Natural killer cell treated with Interleukin-12 subunit alpha and Interleukin-12 subunit beta and Interleukin-15 and Interleukin-18, amount 100 ng/mL, for 72 hours (primary cell): ENCODE results near the gene MAGEB3. TPM values are rescaled to one million over a fixed set of nuclear protein-coding genes. Genes with fewer than 3 reads are reported as not detected.

ENCODE experiments used
- ATAC-seq, 2 donors: fragments of 150-1000 bp; cut with Tn5 transposase in 1 of 2; sonication (Bioruptor Pico), chemical (Tn5 transposase) in 1 of 2; 2 replicates each; pipeline ENCODE4 v1.10.0; 2021
- DNase-seq: peaks from one replicate; pipeline ENCODE4 v3.0.0; 2022; ENCODE audit warnings: low spot score
- H3K27ac Mint-ChIP-seq, 2 donors: 1 replicate in 1 of 2; 2 replicates in 1 of 2; pipeline ENCODE4 v1.8.0; 2022; ENCODE audit warnings: mixed read lengths in 2 of 2, mild to moderate bottlenecking in 1 of 2, moderate library complexity in 1 of 2
- H3K27me3 Mint-ChIP-seq, 2 donors: 1 replicate in 1 of 2; 2 replicates in 1 of 2; pipeline ENCODE4 v1.8.0; 2022; ENCODE audit warnings: mixed read lengths in 2 of 2
- H3K36me3 Mint-ChIP-seq: one replicate; pipeline ENCODE4 v1.8.0; 2022; ENCODE audit warnings: mixed read lengths
- H3K4me1 Mint-ChIP-seq, 2 donors: 1 replicate in 1 of 2; 2 replicates in 1 of 2; pipeline ENCODE4 v1.8.0; 2022; ENCODE audit warnings: low read depth in 2 of 2, mixed read lengths in 2 of 2, mild to moderate bottlenecking in 1 of 2
- H3K4me3 Mint-ChIP-seq: one replicate; pipeline ENCODE4 v1.8.0; 2022; ENCODE audit warnings: mixed read lengths
- H3K9me3 Mint-ChIP-seq: 2 replicates; pipeline ENCODE4 v1.8.0; 2022; ENCODE audit warnings: mixed read lengths
- total RNA-seq, 2 donors: library from RNA; stranded (reverse); gene quantifications; one replicate each; pipeline ENCODE4 v1.2.3, GENCODE V29; 2022

MAGEB3 gene
- total RNA-seq, 2 donors from 2014 or later: not detected

- Mint-ChIP-seq H3K27me3 (no peaks in the 10 kb centered on the region), H3K27ac (no peak within 1 kb of the TSS), H3K4me3 (no peak within 1 kb of the TSS), H3K9me3 (no peaks in the 10 kb centered on the region), H3K36me3 (no peaks in the 10 kb centered on the region), H3K4me1 (no peaks in the 10 kb centered on the region)
- DNase-seq (no peak), ATAC-seq (no peak)
Measured at GRCh38 chrX:30246769-30247489, 16.5 kb downstream of the MAGEB3 start, which contains the start of gene MAGEB1. Gene MAGEB1, plus strand, starts transcription at chrX:30247146. Its CDS starts 3,348 bp downstream, at chrX:30250494.

DNA sequence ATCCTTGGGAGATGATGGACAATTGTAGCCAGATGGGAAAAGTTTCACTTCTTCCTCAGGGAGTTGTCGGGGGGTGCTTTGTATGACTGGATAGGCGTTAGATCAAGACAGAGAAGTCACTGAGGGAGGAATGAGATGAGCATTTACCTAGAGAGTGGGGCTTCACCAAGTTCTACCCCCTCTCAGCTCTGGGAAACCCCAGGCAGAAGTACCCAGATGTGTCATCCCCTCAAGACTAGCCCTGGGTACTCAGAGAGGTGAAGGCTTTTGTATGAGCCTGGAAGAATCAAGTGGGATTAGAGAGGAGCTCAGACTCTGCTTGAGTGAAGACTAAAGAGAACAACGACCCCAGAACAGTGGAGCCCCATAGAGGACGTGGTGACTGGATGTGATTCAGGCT, 18.4 kb downstream of the MAGEB3 start:
- Mint-ChIP-seq H3K27me3 (no peaks in the 10 kb centered on the region), H3K27ac (no peak overlapping the region), H3K4me3 (no peak overlapping the region), H3K36me3 (no peaks in the 10 kb centered on the region), H3K9me3 (no peaks in the 10 kb centered on the region), H3K4me1 (no peaks in the 10 kb centered on the region)
- no peak for DNase-seq
- no peak for ATAC-seq

- Mint-ChIP-seq H3K4me3 (no peak overlapping the region), H3K36me3 (no peaks in the 10 kb centered on the region), H3K9me3 (peaks cover 3% of the 10 kb centered on the region), H3K27me3 (peaks cover 0 to 2% of the 10 kb centered on the region in 2 donors), H3K4me1 (no peaks in the 10 kb centered on the region), H3K27ac (no peak overlapping the region)
- no peak for DNase-seq
- no peak for ATAC-seq
Measured at GRCh38 chrX:30253257-30253656, 22.8 kb downstream of the MAGEB3 start.

GRCh38 chrX:30259927-30260326, 29.5 kb downstream of the MAGEB3 start:
- Mint-ChIP-seq H3K4me3 (no peak overlapping the region), H3K36me3 (no peaks in the 10 kb centered on the region), H3K27ac (no peak overlapping the region), H3K9me3 (peaks cover 6% of the 10 kb centered on the region), H3K27me3 (peaks cover 0 to 3% of the 10 kb centered on the region in 2 donors), H3K4me1 (no peaks in the 10 kb centered on the region)
- DNase-seq (no peak), ATAC-seq (no peak)

- no peak overlapping the region for H3K27ac Mint-ChIP-seq
- H3K9me3 Mint-ChIP-seq: peaks cover 6% of the 10 kb centered on the region
- H3K36me3 Mint-ChIP-seq: no peaks in the 10 kb centered on the region
- peaks cover 0 to 3% of the 10 kb centered on the region in 2 donors for H3K27me3 Mint-ChIP-seq
- no peak overlapping the region for H3K4me3 Mint-ChIP-seq
- no peaks in the 10 kb centered on the region for H3K4me1 Mint-ChIP-seq
- no peak for ATAC-seq
- no peak for DNase-seq
Measured at GRCh38 chrX:30261012-30261411, 30.6 kb downstream of the MAGEB3 start.

DNA sequence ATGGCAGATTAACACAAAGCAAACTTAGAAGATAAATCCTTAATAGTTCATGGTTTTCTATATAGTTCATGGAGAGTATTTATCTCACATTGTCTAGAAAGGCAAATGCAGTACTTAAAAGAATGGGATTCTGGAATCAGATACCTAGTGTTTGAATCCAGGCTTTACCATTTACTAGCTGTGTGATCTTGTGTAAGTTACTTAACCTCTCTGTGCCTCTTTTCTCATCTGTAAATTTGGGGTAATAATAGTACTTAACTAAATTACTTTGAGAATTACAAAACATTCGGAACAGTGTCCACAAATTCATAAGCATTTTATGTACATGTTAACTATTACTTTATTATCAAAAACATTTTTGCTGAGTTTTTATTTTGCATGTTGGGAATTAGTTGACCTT, 32.3 kb downstream of the MAGEB3 start:
- no peak for DNase-seq

GRCh38 chrX:30270639-30271038, 40.2 kb downstream of the MAGEB3 start:
- Mint-ChIP-seq H3K4me1 (no peaks in the 10 kb centered on the region), H3K27ac (no peak overlapping the region), H3K4me3 (no peak overlapping the region), H3K36me3 (no peaks in the 10 kb centered on the region), H3K27me3 (peaks cover 0 to 4% of the 10 kb centered on the region in 2 donors), H3K9me3 (peaks cover 5% of the 10 kb centered on the region)
- DNase-seq: no peak
- no peak for ATAC-seq

More for the DNA sequence above, 32.3 kb downstream of the MAGEB3 start:
- Mint-ChIP-seq H3K9me3 (peaks cover 3% of the 10 kb centered on the region), H3K27me3 (peaks cover 0 to 3% of the 10 kb centered on the region in 2 donors), H3K4me1 (no peaks in the 10 kb centered on the region), H3K27ac (no peak overlapping the region), H3K36me3 (no peaks in the 10 kb centered on the region), H3K4me3 (no peak overlapping the region)
- ATAC-seq: no peak

DNA sequence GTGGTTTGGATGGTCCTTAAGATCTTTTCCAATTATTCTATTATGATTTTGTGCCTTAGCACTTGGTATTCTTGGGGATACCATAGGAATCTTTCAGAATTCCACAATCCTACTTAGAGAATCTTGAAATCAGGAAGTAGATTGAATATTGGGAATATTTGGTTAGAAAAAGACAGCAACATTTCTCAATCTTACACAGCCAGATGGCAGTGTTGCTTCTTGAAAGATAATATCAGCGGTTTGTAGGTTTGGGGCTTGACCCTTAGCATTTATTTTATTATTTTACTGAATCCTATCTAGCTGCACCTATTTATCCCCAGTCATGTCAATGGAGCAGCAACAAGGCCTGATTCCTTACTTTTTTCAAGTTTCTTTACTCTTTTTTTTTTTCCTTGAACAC, 45.0 kb downstream of the MAGEB3 start:
- no peak for ATAC-seq

DNA sequence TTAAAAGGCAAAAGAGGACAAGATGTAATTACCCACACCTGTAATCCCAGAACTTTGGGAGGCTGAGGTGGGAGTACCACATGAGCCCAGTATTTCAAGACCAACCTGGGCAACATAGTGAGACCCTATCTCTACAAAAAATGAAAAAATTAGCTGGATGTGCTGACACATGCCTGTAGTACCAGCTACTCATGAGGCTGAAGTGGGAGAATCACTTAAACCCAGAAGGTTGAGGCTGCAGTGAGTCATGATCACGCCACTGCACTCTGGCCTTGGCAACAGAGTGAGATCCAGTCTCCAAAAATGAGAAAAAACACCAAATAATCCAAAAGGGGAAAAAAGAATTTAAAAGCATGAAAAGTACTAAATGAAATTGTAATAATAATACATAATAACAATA, 47.9 kb downstream of the MAGEB3 start:
- Mint-ChIP-seq H3K4me1 (no peaks in the 10 kb centered on the region), H3K27ac (no peak overlapping the region), H3K9me3 (no peaks in the 10 kb centered on the region), H3K36me3 (no peaks in the 10 kb centered on the region), H3K27me3 (peaks cover 0 to 2% of the 10 kb centered on the region in 2 donors), H3K4me3 (no peak overlapping the region)
- ATAC-seq (no peak), DNase-seq (no peak)

More for the DNA sequence above, 45.0 kb downstream of the MAGEB3 start:
- H3K9me3 Mint-ChIP-seq: no peaks in the 10 kb centered on the region
- no peak overlapping the region for H3K27ac Mint-ChIP-seq
- H3K4me3 Mint-ChIP-seq: no peak overlapping the region
- no peaks in the 10 kb centered on the region for H3K36me3 Mint-ChIP-seq
- DNase-seq: no peak
- peaks cover 0 to 2% of the 10 kb centered on the region in 2 donors for H3K27me3 Mint-ChIP-seq
- no peaks in the 10 kb centered on the region for H3K4me1 Mint-ChIP-seq

DNA sequence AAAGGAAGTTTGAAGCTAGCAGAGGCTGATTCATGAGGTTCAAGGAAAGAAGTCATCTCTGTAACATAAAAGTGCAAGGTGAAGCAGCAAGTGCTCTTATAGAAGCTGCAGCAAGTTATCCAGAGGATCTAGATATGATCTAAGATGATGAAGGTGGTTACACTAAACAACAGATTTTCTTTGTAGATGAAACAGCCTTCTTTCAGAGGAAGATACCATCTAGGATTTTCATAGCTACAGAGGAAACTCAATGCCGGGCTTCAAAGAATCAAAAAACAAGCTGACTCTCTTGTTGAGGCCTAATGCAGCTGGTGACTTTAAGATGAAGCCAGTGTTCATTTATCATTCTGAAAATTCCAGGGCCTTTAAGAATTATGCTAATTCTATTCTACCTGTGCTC, 50.0 kb downstream of the MAGEB3 start:
- ATAC-seq (no peak), DNase-seq (no peak)
- no peak overlapping the region for H3K27ac Mint-ChIP-seq
- H3K9me3 Mint-ChIP-seq: no peaks in the 10 kb centered on the region
- no peak overlapping the region for H3K4me3 Mint-ChIP-seq
- H3K27me3 Mint-ChIP-seq: no peaks in the 10 kb centered on the region
- no peaks in the 10 kb centered on the region for H3K36me3 Mint-ChIP-seq
- no peaks in the 10 kb centered on the region for H3K4me1 Mint-ChIP-seq

- Mint-ChIP-seq H3K27me3 (no peaks in the 10 kb centered on the region), H3K36me3 (no peaks in the 10 kb centered on the region), H3K27ac (no peak overlapping the region), H3K4me3 (no peak overlapping the region), H3K4me1 (no peaks in the 10 kb centered on the region), H3K9me3 (no peaks in the 10 kb centered on the region)
- DNase-seq (no peak), ATAC-seq (no peak)
Measured at GRCh38 chrX:30282527-30282926, 52.1 kb downstream of the MAGEB3 start.

GRCh38 chrX:30283456-30284200, 53.2 kb downstream of the MAGEB3 start:
- no peak overlapping the region for H3K4me3 Mint-ChIP-seq
- H3K36me3 Mint-ChIP-seq: no peaks in the 10 kb centered on the region
- no peaks in the 10 kb centered on the region for H3K4me1 Mint-ChIP-seq
- H3K9me3 Mint-ChIP-seq: no peaks in the 10 kb centered on the region
- no peaks in the 10 kb centered on the region for H3K27me3 Mint-ChIP-seq
- H3K27ac Mint-ChIP-seq: no peak overlapping the region
- no peak for DNase-seq
- ATAC-seq: no peak
